HCT116 (cell line): Measurements from ENCODE around the gene EGFR. TPM values are rescaled to one million over a fixed set of nuclear protein-coding genes. Genes with fewer than 3 reads are reported as not detected.

Experiments used
- ATAC-seq: fragments of 200-7000 bp; cut with Tn5 transposase; 2 replicates; pipeline ENCODE4 v1.9.1; 2020; ENCODE audit warnings: mild to moderate bottlenecking, moderate library complexity
- BruUV-seq: library from RNA; stranded (reverse); fragments of 400-500 nt; replicated peaks from 2 replicates; lab custom pipeline; 2021; lab: Mats Ljungman, UMichigan
- CTCF ChIA-PET: fragments of 300-600 bp; sonication (Branson Sonifier 250); formaldehyde crosslinking; loops from one replicate; lab custom pipeline; 2021; ENCODE audit warnings: antibody characterized with exemption; lab: Charles Lee
- POLR2A ChIA-PET: fragments of 300-600, 350-600 bp; sonication (Branson Sonifier 250); formaldehyde crosslinking; loops from one replicate; lab custom pipeline; 2021; ENCODE audit warnings: antibody characterized with exemption; lab: Charles Lee
- RAD21 ChIA-PET, 2 experiments: fragments of 300-600 bp; sonication (Branson Sonifier 250); formaldehyde crosslinking; loops; one replicate each; lab custom pipeline; 2023; ENCODE audit warnings: low total read pairs in 2 of 2; ENCODE audit not compliant: uncharacterized antibody in 2 of 2, unreplicated experiment in 2 of 2, low non-redundant PET in 1 of 2; lab: Charles Lee
- DNase-seq: peaks from one replicate; pipeline ENCODE4 v3.0.0-alpha.2; 2010; ENCODE audit warnings: low read depth, low spot score
- H2AFZ ChIP-seq: fragments of 200-600 bp; shearing (Covaris generic), sonication (generic); 2 replicates; pipeline ENCODE4 v1.6.1; 2017; ENCODE audit warnings: low read depth, mixed run types, mixed read lengths, antibody characterized with exemption, low read length; ENCODE audit not compliant: poor library complexity, severe bottlenecking
- H3K27ac ChIP-seq: 2 replicates; pipeline ENCODE4 v1.5.1; 2012; ENCODE audit warnings: low read depth, low read length
- H3K27me3 ChIP-seq: fragments of 200-600 bp; sonication (generic); 2 replicates; pipeline ENCODE4 v1.6.1; 2016; ENCODE audit warnings: mixed run types, low read length, mixed read lengths; ENCODE audit not compliant: insufficient read depth
- H3K36me3 ChIP-seq, 2 experiments: fragments of 200-500 bp in 1 of 2; fragments of 200-600 bp in 1 of 2; sonication (Bioruptor generic) in 1 of 2; sonication (generic) in 1 of 2; 2 replicates each; pipeline versions ENCODE4 v1.5.1 to v1.6.1; 2014 to 2016; ENCODE audit warnings: low read length in 2 of 2, inconsistent platforms in 1 of 2, mixed read lengths in 1 of 2, mixed run types in 1 of 2; ENCODE audit not compliant: insufficient read depth in 2 of 2, control insufficient read depth in 1 of 2
- H3K4me1 ChIP-seq, 2 experiments: fragments of 200-600 bp in 1 of 2; sonication (generic) in 1 of 2; 2 replicates each; pipeline versions ENCODE4 v1.5.1 to v1.6.1; 2012 to 2017; ENCODE audit warnings: low read length in 2 of 2, inconsistent platforms in 1 of 2, mild to moderate bottlenecking in 1 of 2, mixed read lengths in 1 of 2, mixed run types in 1 of 2, moderate library complexity in 1 of 2; ENCODE audit not compliant: insufficient read depth in 2 of 2, control insufficient read depth in 1 of 2
- H3K4me2 ChIP-seq: fragments of 200-600 bp; sonication (generic); 2 replicates; pipeline ENCODE4 v1.6.1; 2017; ENCODE audit warnings: mixed run types, low read length, mixed read lengths
- H3K4me3 ChIP-seq, 2 experiments: fragments of 200-600 bp in 1 of 2; sonication (generic) in 1 of 2; replicated peaks in 1 of 2; 2 replicates each; pipeline ENCODE4 v1.5.1; 2011 to 2016; ENCODE audit warnings: low read length in 2 of 2, control low read depth in 1 of 2, low read depth in 1 of 2, mild to moderate bottlenecking in 1 of 2, mixed read lengths in 1 of 2, mixed run types in 1 of 2
- H3K79me2 ChIP-seq: fragments of 200-600 bp; sonication (generic); 2 replicates; pipeline ENCODE4 v1.6.1; 2017; ENCODE audit warnings: mild to moderate bottlenecking, mixed run types, low read length, moderate library complexity, mixed read lengths; ENCODE audit not compliant: insufficient read depth
- H3K9ac ChIP-seq: fragments of 200-600 bp; sonication (generic); 2 replicates; pipeline ENCODE4 v1.6.1; 2016; ENCODE audit warnings: low read length, mixed read lengths
- H3K9me2 ChIP-seq: fragments of 200-600 bp; sonication (generic), shearing (Covaris generic); 2 replicates; pipeline ENCODE4 v1.6.1; 2017; ENCODE audit warnings: mixed run types, mild to moderate bottlenecking, moderate library complexity; ENCODE audit not compliant: insufficient read depth
- H3K9me3 ChIP-seq, 2 experiments: fragments of 200-500 bp in 1 of 2; fragments of 200-600 bp in 1 of 2; sonication (Bioruptor generic) in 1 of 2; sonication (generic) in 1 of 2; 2 replicates each; pipeline ENCODE4 v1.6.1; 2014 to 2017; ENCODE audit warnings: low read length in 2 of 2, mixed read lengths in 2 of 2, inconsistent platforms in 1 of 2, low read depth in 1 of 2, mild to moderate bottlenecking in 1 of 2, mixed run types in 1 of 2, moderate library complexity in 1 of 2; ENCODE audit not compliant: control insufficient read depth in 1 of 2, insufficient read depth in 1 of 2
- H4K20me1 ChIP-seq: fragments of 200-600 bp; sonication (generic), shearing (Covaris generic); 2 replicates; pipeline ENCODE4 v1.6.1; 2017; ENCODE audit warnings: mixed run types, mild to moderate bottlenecking, moderate library complexity; ENCODE audit not compliant: insufficient read depth
- CEBPB ChIP-seq: IDR thresholded peaks from 2 replicates; pipeline ENCODE4 v1.6.1; 2012; ENCODE audit warnings: low read depth
- EGR1 ChIP-seq: IDR thresholded peaks from 2 replicates; pipeline ENCODE4 v1.6.1; 2012; ENCODE audit warnings: low read depth
- ELF1 ChIP-seq: IDR thresholded peaks from 2 replicates; pipeline ENCODE4 v1.6.1; 2012; ENCODE audit warnings: low read depth, borderline replicate concordance
- FOSL1 ChIP-seq: IDR thresholded peaks from 2 replicates; pipeline ENCODE4 v1.6.1; 2012; ENCODE audit warnings: low read depth
- RAD21 ChIP-seq: IDR thresholded peaks from 2 replicates; pipeline ENCODE4 v1.6.1; 2012; ENCODE audit warnings: low read depth, mild to moderate bottlenecking
- SP1 ChIP-seq: IDR thresholded peaks from 2 replicates; pipeline ENCODE4 v1.6.1; 2012; ENCODE audit warnings: low read depth
- SRF ChIP-seq: IDR thresholded peaks from 2 replicates; pipeline ENCODE4 v1.6.1; 2012; ENCODE audit warnings: low read depth
- YY1 ChIP-seq: IDR thresholded peaks from 2 replicates; pipeline ENCODE4 v1.6.1; 2011; ENCODE audit warnings: low read length, low read depth, moderate library complexity, mild to moderate bottlenecking; ENCODE audit not compliant: insufficient replicate concordance; ENCODE audit errors: extremely low read depth
- ZFX ChIP-seq: fragments of 450-650 bp; IDR thresholded peaks from 2 replicates; pipeline ENCODE4 v1.6.1; 2017
- intact Hi-C: fragments of 100-400 bp; cut with micrococcal nuclease; formaldehyde crosslinking; loops from 2 replicates; pipeline ENCODE4 v1.10.0; 2022
- total RNA-seq: library from RNA; stranded (reverse); gene quantifications from one replicate; pipeline ENCODE4 v1.2.1, GENCODE V29; 2021; ENCODE audit not compliant: unreplicated experiment
- TF ChIP-seq, protein P1 (sequence below): IDR thresholded peaks from 2 replicates; pipeline ENCODE4 v1.6.1; 2011; ENCODE audit warnings: mild to moderate bottlenecking, low read length, moderate library complexity; ENCODE audit not compliant: insufficient replicate concordance; ENCODE audit errors: extremely low read depth

The EGFR gene
- total RNA-seq, 1 experiment from 2014 or later = 71.5 TPM

DNA sequence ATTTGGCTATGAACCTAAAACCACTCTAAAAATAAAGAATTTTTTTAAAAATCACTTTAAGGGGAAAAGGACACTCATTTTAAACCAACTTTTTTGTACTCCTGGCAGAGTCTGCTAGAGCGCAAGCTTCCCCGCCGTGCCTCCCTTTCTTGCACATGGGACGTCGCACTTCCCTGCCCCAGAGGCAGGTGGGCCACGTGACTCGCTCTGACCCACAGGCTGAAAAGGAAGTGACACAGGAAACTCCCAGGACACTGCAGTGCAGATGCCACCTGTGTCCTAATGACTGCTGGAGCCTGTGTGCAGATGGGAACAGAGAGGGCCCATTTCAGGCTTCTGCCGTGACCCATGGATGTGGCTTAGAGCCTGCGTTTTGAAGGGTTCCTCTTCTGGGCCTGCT, 204.2 kb downstream of the EGFR start:
- ChIA-PET RAD21 (no interaction called here), POLR2A (no interaction called here), CTCF (interaction anchor here (1.4 kb wide), 1 partner anchor 32 kb away, joined by 6 read pairs; no protein-coding TSS in a partner anchor)
- Histone ChIP-seq H3K4me1 (peaks cover 0 to 3% of the 10 kb centered on the region in 2 experiments; a peak in 1 of 4 replicates), H3K9me3 (no peaks in the 10 kb centered on the region), H3K36me3 (no peaks in the 10 kb centered on the region), H3K9me2 (no peaks in the 10 kb centered on the region), H3K4me3 (no peak overlapping the region), H2AFZ (no peak overlapping the region), H3K9ac (no peak overlapping the region), H3K27me3 (no peaks in the 10 kb centered on the region), H3K79me2 (no peaks in the 10 kb centered on the region), H4K20me1 (no peaks in the 10 kb centered on the region), H3K4me2 (no peak overlapping the region)
- no TSS peak for BruUV-seq
- no peak for ATAC-seq
- no peak for DNase-seq
- intact Hi-C loops = no loop called here
- TF ChIP-seq, protein P1, sequence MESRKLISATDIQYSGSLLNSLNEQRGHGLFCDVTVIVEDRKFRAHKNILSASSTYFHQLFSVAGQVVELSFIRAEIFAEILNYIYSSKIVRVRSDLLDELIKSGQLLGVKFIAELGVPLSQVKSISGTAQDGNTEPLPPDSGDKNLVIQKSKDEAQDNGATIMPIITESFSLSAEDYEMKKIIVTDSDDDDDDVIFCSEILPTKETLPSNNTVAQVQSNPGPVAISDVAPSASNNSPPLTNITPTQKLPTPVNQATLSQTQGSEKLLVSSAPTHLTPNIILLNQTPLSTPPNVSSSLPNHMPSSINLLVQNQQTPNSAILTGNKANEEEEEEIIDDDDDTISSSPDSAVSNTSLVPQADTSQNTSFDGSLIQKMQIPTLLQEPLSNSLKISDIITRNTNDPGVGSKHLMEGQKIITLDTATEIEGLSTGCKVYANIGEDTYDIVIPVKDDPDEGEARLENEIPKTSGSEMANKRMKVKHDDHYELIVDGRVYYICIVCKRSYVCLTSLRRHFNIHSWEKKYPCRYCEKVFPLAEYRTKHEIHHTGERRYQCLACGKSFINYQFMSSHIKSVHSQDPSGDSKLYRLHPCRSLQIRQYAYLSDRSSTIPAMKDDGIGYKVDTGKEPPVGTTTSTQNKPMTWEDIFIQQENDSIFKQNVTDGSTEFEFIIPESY = no peak
- TF ChIP-seq YY1 = no peak
- TF ChIP-seq ELF1 = no peak
- TF ChIP-seq ZFX = no peak
- TF ChIP-seq SP1 = no peak
- no peak for TF ChIP-seq EGR1
- TF ChIP-seq SRF = no peak
- no peak for TF ChIP-seq CEBPB
- TF ChIP-seq RAD21 = no peak
- no peak for TF ChIP-seq FOSL1
- TF ChIP-seq, all 23 proteins: peak for 0
- no peak overlapping the region for H3K27ac ChIP-seq

DNA sequence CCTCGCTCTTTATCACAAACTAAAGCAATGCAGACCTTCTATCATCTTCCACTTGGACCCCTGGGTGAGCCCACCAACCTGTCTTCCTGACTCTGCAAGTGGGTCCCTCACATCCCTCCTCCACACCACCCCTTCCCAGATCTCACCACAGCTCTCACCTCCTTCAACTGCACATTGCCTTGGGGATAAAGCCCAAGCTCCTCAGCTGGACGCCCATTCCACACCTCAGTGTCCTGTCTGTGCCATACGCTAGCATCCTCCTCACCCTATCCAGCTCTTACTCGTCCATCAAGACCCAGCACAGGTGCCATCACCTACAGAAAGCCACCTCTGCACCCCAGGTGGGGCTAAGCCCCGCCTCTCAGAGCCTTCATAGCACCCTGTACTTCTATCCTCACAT, 205.3 kb downstream of the EGFR start:
- Histone ChIP-seq H3K9me2 (no peaks in the 10 kb centered on the region), H3K4me2 (no peak overlapping the region), H3K4me1 (peaks cover 0 to 3% of the 10 kb centered on the region in 2 experiments; a peak in 1 of 4 replicates), H3K27ac (no peak overlapping the region), H3K9me3 (no peaks in the 10 kb centered on the region), H3K9ac (no peak overlapping the region), H3K79me2 (no peaks in the 10 kb centered on the region), H2AFZ (no peak overlapping the region), H3K36me3 (no peaks in the 10 kb centered on the region), H3K4me3 (no peak overlapping the region), H3K27me3 (no peaks in the 10 kb centered on the region), H4K20me1 (no peaks in the 10 kb centered on the region)
- ChIA-PET POLR2A (no interaction called here), CTCF (no interaction called here), RAD21 (no interaction called here)
- no peak for TF ChIP-seq SP1
- ATAC-seq (no peak), DNase-seq (no peak)
- intact Hi-C loops = no loop called here
- no TSS peak for BruUV-seq
